Common myeloid progenitor, CD34-positive (primary cell): ENCODE data around the gene GRIN2D.

Source experiments
- CTCF ChIA-PET: fragments of 350-600 bp; sonication (Branson Sonifier 250); formaldehyde crosslinking; loops from one replicate; lab custom pipeline; 2021; ENCODE audit warnings: antibody characterized with exemption; lab: Charles Lee
- POLR2A ChIA-PET: fragments of 350-600 bp; sonication (Branson Sonifier 250); formaldehyde crosslinking; loops from one replicate; lab custom pipeline; 2021; ENCODE audit warnings: antibody characterized with exemption; lab: Charles Lee
- DNase-seq, 3 donors: peaks; one replicate each; pipeline versions ENCODE4 v3.0.0 to v3.0.0-alpha.2; 2013
- H3K27ac ChIP-seq, 2 experiments: 1 replicate in 1 of 2; 2 replicates in 1 of 2; pipeline ENCODE4 v1.7.0; 2013; ENCODE audit warnings: inconsistent platforms in 2 of 2, low read length in 2 of 2, mild to moderate bottlenecking in 2 of 2, low read depth in 1 of 2, moderate library complexity in 1 of 2; ENCODE audit not compliant: severe bottlenecking in 2 of 2, insufficient read depth in 1 of 2, poor library complexity in 1 of 2
- H3K27me3 ChIP-seq, 5 experiments: replicated peaks in 2 of 5; 1 replicate in 3 of 5; 2 replicates in 2 of 5; pipeline versions ENCODE4 v1.6.1 to v1.7.0; 2013; ENCODE audit warnings: low read length in 4 of 5, mild to moderate bottlenecking in 2 of 5, moderate library complexity in 2 of 5, inconsistent platforms in 1 of 5; ENCODE audit not compliant: insufficient read depth in 5 of 5, control insufficient read depth in 4 of 5
- H3K36me3 ChIP-seq, 4 experiments: 1 replicate in 2 of 4; 2 replicates in 2 of 4; pipeline versions ENCODE4 v1.6.1 to v1.7.0; 2013; ENCODE audit warnings: low read length in 3 of 4, control low read depth in 1 of 4, mild to moderate bottlenecking in 1 of 4; ENCODE audit not compliant: control insufficient read depth in 4 of 4, insufficient read depth in 4 of 4
- H3K4me1 ChIP-seq, 4 experiments: 1 replicate in 3 of 4; 2 replicates in 1 of 4; pipeline versions ENCODE4 v1.6.1 to v1.7.1; 2013; ENCODE audit warnings: low read length in 3 of 4, mild to moderate bottlenecking in 3 of 4, control low read depth in 1 of 4, inconsistent platforms in 1 of 4, moderate library complexity in 1 of 4; ENCODE audit not compliant: control insufficient read depth in 4 of 4, insufficient read depth in 4 of 4; ENCODE audit errors: control extremely low read depth in 1 of 4
- H3K4me3 ChIP-seq, 7 experiments: 1 replicate in 4 of 7; 2 replicates in 3 of 7; pipeline versions ENCODE4 v1.5.1 to v1.7.0; 2013; ENCODE audit warnings: mild to moderate bottlenecking in 7 of 7, low read length in 6 of 7, moderate library complexity in 6 of 7, inconsistent platforms in 2 of 7, low read depth in 2 of 7, control low read depth in 1 of 7; ENCODE audit not compliant: insufficient read depth in 4 of 7, control insufficient read depth in 1 of 7; ENCODE audit errors: extremely low read depth in 1 of 7
- H3K9me3 ChIP-seq, 5 experiments: 1 replicate in 4 of 5; 2 replicates in 1 of 5; pipeline versions ENCODE4 v1.6.1 to v1.7.1; 2013; ENCODE audit warnings: low read length in 4 of 5, mild to moderate bottlenecking in 2 of 5, inconsistent platforms in 1 of 5, low read depth in 1 of 5, moderate library complexity in 1 of 5; ENCODE audit not compliant: control insufficient read depth in 4 of 5, insufficient read depth in 2 of 5; ENCODE audit errors: control extremely low read depth in 1 of 5
- WGBS: methylation state at CpG from one replicate; pipeline ENCODE4 v1.1.5; 2013; ENCODE audit not compliant: insufficient coverage; 5-methylcytosine and 5-hydroxymethylcytosine counted together

Gene GRIN2D

GRCh38 chr19:48415806-48416221 is 22.3 kb downstream of the GRIN2D start:
- WGBS: 18% methylated on average over 28 of the region's 30 CpGs
- Histone ChIP-seq H3K27me3 (peaks cover 0 to 13% (median 0%) of the 10 kb centered on the region in 5 experiments), H3K36me3 (no peaks in the 10 kb centered on the region), H3K4me3 (peak overlapping the region in 4 of 7 experiments; percentile 36 to 73 (median 62)), H3K9me3 (no peaks in the 10 kb centered on the region), H3K27ac (no peak overlapping the region), H3K4me1 (peaks cover 0 to 35% (median 29%) of the 10 kb centered on the region in 4 experiments)
- CTCF ChIA-PET: interaction anchor here (0.9 kb wide), 1 partner anchor 24 kb away, joined by 3 read pairs; the partner anchor contains the start of gene KDELR1
- DNase-seq: no peak
- POLR2A ChIA-PET: no interaction called here

GRCh38 chr19:48417421-48417820 is 24.0 kb downstream of the GRIN2D start:
- Histone ChIP-seq H3K4me1 (peaks cover 0 to 35% (median 29%) of the 10 kb centered on the region in 4 experiments), H3K36me3 (no peaks in the 10 kb centered on the region), H3K9me3 (no peaks in the 10 kb centered on the region), H3K27me3 (peaks cover 0 to 13% (median 0%) of the 10 kb centered on the region in 5 experiments), H3K4me3 (no peak overlapping the region), H3K27ac (no peak overlapping the region)
- no peak for DNase-seq
- ChIA-PET POLR2A (no interaction called here), CTCF (interaction anchor here (0.7 to 0.9 kb wide), 2 partner anchors 26 kb away, joined by 3 to 4 read pairs; partner anchors contain the start of gene KDELR1)
- 96% methylated on average over 7 of the region's 7 CpGs for WGBS

- WGBS: 51% methylated on average over 6 of the region's 6 CpGs
- Histone ChIP-seq H3K27me3 (peaks cover 0 to 13% (median 0%) of the 10 kb centered on the region in 5 experiments), H3K36me3 (no peaks in the 10 kb centered on the region), H3K4me3 (peak overlapping the region in 3 of 7 experiments; percentile 4 to 57 (median 51)), H3K27ac (no peak overlapping the region), H3K9me3 (no peaks in the 10 kb centered on the region), H3K4me1 (peaks cover 0 to 35% (median 29%) of the 10 kb centered on the region in 4 experiments)
- ChIA-PET CTCF (no interaction called here), POLR2A (interaction anchor here (0.5 to 0.6 kb wide), 2 partner anchors 27 to 326 kb away, joined by 4 to 7 read pairs; partner anchors contain the start of gene KDELR1)
- peak in 2 of 3 donors; percentile 68 to 73 for DNase-seq
Observed at GRCh38 chr19:48418317-48419064, 25.0 kb downstream of the GRIN2D start.

DNA sequence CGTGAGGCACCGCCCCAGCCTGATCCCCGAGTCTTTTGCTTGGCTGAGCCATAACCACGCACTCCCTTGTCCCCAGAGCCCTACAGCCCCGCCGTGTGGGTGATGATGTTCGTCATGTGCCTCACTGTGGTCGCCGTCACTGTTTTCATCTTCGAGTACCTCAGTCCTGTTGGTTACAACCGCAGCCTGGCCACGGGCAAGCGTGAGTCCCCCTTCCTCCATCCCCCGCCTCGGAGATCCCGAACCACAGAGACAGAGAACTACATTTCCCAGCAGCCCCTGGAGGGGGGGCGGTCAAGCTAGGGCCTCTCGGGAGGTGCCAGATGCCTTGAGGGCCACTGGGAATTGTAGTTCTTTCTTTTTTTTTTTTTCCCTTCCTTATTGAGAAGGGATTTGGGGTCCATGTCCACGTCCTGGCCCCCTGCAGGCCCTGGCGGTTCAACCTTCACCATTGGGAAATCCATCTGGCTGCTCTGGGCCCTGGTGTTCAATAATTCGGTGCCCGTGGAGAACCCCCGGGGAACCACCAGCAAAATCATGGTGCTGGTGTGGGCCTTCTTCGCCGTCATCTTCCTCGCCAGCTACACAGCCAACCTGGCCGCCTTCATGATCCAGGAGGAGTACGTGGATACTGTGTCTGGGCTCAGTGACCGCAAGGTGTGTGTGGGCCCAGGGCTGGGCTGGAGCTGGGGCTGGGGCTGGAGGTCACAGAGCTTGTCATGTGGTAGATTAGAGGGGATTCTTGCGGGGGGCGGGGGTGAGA is 25.9 kb downstream of the GRIN2D start:
- CTCF ChIA-PET: interaction anchor here (0.6 kb wide), 1 partner anchor 39 kb away, joined by 3 read pairs; no protein-coding TSS in a partner anchor
- DNase-seq: peak; percentile 84 to 94 (median 93)
- POLR2A ChIA-PET: interaction anchor here (0.5 to 0.6 kb wide), 2 partner anchors 325 to 1039 kb away, joined by 3 to 7 read pairs; no protein-coding TSS in a partner anchor

DNA sequence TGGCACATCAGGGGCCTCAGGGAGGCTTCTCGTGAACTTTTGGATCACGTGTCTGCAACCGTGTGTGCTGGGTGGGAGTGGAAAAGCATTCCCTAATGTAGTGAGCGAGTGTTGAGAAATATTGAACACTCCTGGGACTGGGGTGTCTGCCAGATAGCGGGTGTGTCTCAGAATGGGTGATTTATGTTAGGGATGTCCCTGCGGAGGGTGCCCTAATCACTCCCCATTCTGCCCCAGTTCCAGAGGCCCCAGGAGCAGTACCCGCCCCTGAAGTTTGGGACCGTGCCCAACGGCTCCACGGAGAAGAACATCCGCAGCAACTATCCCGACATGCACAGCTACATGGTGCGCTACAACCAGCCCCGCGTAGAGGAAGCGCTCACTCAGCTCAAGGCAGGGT is 28.1 kb downstream of the GRIN2D start:
- POLR2A ChIA-PET: no interaction called here
- CTCF ChIA-PET: no interaction called here
- WGBS: 91% methylated on average over 16 of the region's 16 CpGs
- peaks cover 0 to 24% (median 19%) of the 10 kb centered on the region in 4 experiments for H3K4me1 ChIP-seq
- no peak overlapping the region for H3K27ac ChIP-seq
- H3K4me3 ChIP-seq: no peak overlapping the region
- H3K27me3 ChIP-seq: no peaks in the 10 kb centered on the region
- no peak for DNase-seq
- H3K36me3 ChIP-seq: no peaks in the 10 kb centered on the region
- no peaks in the 10 kb centered on the region for H3K9me3 ChIP-seq

More for the DNA sequence above, 25.9 kb downstream of the GRIN2D start:
- H3K27me3 ChIP-seq: peaks cover 0 to 8% (median 0%) of the 10 kb centered on the region in 5 experiments
- WGBS: 39% methylated on average over 23 of the region's 31 CpGs
- H3K9me3 ChIP-seq: no peaks in the 10 kb centered on the region
- H3K27ac ChIP-seq: no peak overlapping the region
- no peaks in the 10 kb centered on the region for H3K36me3 ChIP-seq
- peaks cover 0 to 29% (median 26%) of the 10 kb centered on the region in 4 experiments for H3K4me1 ChIP-seq
- H3K4me3 ChIP-seq: peak overlapping the region in 4 of 7 experiments; percentile 4 to 57 (median 48)

GRCh38 chr19:48424694-48425219 is 31.3 kb downstream of the GRIN2D start:
- WGBS: 2% methylated on average over 8 of the region's 8 CpGs
- H3K36me3 ChIP-seq: no peaks in the 10 kb centered on the region
- H3K27ac ChIP-seq: peak overlapping the region; percentile 33 to 82
- no peaks in the 10 kb centered on the region for H3K27me3 ChIP-seq
- peak in 2 of 3 donors; percentile 61 to 66 for DNase-seq
- H3K4me1 ChIP-seq: peaks cover 0 to 11% (median 7%) of the 10 kb centered on the region in 4 experiments
- CTCF ChIA-PET: no interaction called here
- POLR2A ChIA-PET: no interaction called here
- no peaks in the 10 kb centered on the region for H3K9me3 ChIP-seq
- H3K4me3 ChIP-seq: peak overlapping the region in 5 of 7 experiments; percentile 19 to 69 (median 46)
